Islet precursor cell (in vitro differentiated cells): ENCODE data around the gene CDC42EP1.
"Not testable (repeated sequence)": the region's sequence is repeated elsewhere in the genome, so short reads cannot be mapped to it uniquely, and the experiment has no call there.

Experiments used
- DNase-seq: peaks from one replicate; pipeline ENCODE4 v3.0.0-alpha.2; 2018

CDC42EP1 gene

GRCh38 chr22:37588546-37589215 lies 28.4 kb downstream of the CDC42EP1 start:
- no peak for DNase-seq

GRCh38 chr22:37589636-37590035 lies 29.4 kb downstream of the CDC42EP1 start:
- DNase-seq, result no peak

GRCh38 chr22:37591081-37591480 lies 30.8 kb downstream of the CDC42EP1 start:
- not testable (repeated sequence) for DNase-seq

DNA sequence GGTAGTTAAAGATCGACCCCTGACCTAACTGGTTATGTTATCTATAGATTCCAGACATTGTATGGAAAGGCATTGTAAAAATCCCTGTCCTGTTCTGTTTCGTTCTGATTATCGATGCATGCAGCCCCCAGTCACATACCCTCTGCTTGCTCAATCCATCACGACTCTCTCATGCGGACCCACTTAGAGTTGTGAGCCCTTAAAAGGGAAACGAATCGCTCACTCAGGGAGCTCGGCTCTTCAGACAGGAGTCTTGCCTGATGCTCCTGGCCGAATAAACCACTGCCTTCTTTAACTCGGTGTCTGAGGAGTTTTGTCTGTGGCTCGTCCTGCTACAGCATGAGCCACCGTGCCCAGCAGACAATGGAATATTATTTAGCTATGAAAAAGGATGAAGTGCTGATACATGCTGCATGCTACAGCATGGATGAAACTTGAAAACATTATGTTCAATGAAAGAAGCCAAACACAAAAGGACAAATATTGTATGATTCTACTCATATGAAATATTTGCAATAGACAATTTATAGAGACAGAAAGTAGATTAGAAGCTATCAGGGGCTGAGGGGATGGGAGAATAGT lies 31.6 kb downstream of the CDC42EP1 start:
- no peak for DNase-seq

- DNase-seq, result no peak
These were observed 34.0 kb downstream of the CDC42EP1 start for GRCh38 chr22:37594237-37594636.

- DNase-seq, result no peak
These were observed 38.9 kb downstream of the CDC42EP1 start for GRCh38 chr22:37599153-37599552.

DNA sequence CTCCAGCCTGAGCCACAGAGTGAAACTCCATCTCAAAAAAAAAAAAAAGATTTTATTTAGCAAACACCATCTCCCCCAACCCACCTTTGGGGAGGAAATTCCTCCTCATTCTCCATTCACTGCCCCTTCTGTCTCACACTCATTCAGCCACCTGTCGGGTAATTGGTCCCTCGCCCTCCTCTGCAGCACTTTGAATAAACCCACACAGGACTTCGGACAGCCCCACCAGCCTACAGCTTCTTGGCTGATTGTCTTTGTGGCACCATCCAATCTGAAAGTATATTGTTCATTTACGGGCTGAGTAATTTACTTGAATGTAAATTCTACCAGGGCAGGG lies 40.9 kb downstream of the CDC42EP1 start:
- DNase-seq, result no peak

GRCh38 chr22:37601540-37602442 lies 41.5 kb downstream of the CDC42EP1 start:
- DNase-seq, result peak; percentile 91

DNA sequence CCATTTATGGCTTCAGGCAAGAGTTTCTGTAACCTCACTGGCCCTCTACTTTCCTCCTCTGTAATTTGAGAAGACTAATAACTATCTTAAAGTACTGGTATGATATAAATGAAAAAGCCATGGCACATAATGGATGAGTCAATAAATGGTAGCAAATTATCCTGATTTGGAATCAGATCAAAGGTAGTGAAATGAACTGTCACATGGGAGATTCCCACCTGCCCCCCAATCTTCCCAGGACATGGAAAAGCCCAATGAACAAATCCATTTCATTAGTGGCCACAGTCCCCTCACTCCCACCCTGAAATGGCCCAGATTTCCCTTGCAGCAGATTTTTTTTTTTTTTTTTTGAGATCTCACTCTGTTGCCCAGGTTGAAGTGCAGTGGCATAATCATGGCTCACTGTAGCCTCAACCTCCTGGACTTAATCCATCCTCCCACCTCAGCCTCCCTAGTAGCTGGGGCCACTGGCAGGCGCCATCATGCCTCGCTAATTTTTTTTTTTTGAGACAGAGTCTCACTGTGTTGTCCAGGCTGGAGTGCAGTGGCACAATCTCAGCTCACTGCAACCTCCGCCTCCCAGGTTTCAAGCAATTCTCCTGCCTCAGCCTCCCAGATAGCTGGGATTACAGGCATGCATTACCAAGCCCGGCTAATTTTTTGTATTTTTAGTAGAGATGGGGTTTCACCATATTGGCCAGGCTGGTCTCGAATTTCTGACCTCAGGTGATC lies 42.4 kb downstream of the CDC42EP1 start:
- DNase-seq, result not testable (repeated sequence)

DNA sequence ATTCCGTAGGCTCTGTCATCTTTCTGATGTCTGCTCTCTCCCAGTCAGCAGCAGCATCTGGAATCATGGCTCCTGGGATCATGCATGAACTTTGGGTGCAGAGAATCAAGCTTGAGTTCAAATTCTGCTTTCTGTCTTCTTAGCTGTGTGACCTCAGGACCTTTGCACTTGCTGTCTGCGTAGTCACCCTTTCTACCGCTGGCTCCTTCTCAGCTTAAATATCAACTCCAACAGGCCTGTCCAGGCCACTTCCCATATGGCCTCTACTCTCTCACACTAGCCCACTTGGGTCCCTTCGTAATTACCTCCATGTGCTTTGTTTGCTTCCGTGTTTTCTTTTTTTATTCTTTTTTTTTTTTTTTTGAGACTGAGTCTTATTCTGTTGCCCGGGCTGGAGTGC lies 43.8 kb downstream of the CDC42EP1 start:
- no peak for DNase-seq

DNA sequence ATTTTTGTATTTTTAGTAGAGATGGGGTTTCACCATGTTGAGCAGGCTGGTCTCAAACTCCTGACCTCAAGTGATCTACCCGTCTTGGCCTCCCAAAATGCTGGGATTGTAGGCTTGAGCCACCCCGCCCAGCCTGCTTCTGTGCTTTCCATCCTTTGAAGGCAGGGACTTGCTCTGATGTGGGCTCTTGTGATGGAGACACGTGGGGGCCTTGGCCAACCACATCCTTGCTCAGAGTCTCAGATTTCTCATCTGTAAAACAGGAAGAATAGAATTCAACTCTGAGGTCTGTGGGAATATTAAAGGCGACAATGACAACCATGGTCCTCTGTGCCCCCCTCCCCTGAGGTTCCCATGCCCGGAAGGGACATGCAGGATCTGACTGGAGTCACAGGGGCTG lies 44.6 kb downstream of the CDC42EP1 start:
- DNase-seq, result no peak

DNA sequence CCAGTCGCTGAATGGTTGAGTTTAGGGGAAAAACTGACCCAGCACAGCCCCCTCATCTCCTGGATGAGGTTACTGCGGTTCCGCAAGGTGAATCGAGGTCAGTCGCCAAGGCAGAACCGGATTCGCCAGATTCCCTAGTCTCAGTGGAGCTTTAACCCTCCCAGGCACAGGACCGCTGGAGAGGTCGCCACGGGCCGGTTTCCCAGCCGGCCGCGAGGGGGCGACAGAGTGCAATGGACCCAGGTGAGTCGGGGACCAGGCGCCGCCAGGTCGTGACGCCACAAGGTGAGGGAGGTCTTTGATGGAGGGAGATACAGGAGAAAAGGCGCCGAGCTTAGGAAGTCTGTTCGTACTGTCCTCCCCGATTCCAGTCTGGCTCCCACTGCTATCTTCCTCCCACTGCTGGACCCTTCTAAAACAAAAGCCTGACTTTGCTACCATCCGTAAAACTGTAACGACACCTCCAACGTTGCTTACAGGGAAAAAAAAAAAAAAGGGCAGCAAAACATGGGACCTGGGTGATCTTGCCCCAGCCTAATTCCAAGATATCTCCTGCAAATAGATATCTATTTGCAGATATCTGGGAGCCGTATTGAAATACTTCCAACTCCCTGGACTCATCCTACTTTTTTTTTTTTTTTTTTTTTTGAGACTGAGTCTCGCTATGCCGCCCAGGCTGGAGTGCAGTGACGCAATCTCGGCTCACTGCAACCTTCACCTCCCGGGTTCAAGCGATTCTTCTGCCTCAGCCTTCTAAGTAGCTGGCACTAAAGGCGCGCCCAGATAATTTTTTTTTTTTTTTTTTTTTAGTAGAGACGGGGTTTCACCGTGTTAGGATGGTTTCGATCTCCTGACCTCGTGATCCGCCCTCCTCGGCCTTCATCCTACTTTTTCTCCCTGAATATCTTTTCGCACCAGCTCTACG lies 47.0 kb downstream of the CDC42EP1 start:
- peak; percentile 98 for DNase-seq

DNA sequence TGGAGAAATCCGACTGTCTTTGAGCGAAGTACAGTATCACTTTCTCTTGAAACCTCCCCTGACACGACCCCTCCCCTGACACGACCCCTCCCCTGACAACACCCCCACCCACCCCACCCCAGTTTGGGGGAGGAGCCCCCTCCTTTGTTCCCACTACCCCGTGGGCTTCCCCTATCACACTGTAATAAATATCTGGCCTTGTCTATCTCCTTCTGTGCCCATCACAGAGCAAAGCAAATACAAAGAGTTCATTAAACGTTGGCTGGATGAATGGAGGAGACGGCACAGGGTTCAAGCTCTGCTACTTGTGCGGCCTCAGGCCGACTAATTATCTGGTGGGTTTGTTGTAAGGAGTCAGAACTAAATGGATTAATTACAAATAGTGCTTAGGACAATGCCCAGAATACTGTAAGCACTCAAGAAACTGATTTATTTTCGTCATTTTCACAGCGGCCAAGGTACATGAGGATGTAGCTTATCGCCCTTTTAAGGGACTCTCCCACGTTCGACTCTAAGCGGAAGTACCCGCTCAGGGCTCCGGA lies 47.7 kb downstream of the CDC42EP1 start:
- no peak for DNase-seq

GRCh38 chr22:37608477-37609239 lies 48.4 kb downstream of the CDC42EP1 start, which contains the start of gene GGA1:
TSS of gene GGA1 (plus strand) at chr22:37608834. CDS start at chr22:37608861, 27 bp downstream.
- DNase-seq, result peak; percentile 97

GRCh38 chr22:37609240-37610152 lies 49.2 kb downstream of the CDC42EP1 start:
- DNase-seq, result no peak

DNA sequence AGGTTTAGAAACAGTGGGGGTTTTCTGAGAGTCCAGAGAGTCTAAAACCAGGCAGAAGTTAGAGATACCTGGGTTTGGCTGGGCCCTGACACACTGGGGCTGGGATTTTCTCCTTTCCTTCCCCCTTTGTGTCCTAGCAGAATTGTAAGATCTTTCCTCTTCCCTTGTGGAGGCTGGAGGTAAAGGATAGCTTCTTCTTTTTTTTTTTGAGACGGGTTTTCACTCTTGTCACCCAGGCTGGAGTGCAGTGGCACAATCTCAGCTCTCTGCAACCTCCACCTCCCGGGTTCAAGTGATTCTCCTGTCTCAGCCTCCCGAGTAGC lies 49.8 kb downstream of the CDC42EP1 start:
- not testable (repeated sequence) for DNase-seq

- no peak for DNase-seq
These were observed 50.3 kb downstream of the CDC42EP1 start for GRCh38 chr22:37610480-37611129.

DNA sequence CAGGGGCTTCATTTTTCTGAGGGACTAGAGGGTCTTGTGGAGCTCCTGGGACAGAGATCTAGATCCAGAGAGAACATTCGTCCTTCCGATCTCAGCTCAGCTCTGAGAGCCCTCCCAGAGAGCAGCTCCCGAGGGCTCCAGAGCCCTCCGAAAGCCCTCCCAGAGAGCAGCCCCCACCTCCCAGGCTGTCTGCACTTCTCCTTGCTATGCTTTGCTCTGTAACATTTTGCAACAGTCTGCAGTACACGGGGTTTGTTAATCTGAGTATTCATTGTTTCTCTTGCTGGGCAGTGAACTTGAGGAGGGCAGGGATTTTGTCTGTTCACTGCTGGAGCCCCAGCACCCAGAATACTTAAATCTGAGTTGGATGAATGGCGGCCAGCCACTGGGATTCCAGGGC lies 50.9 kb downstream of the CDC42EP1 start:
- no peak for DNase-seq
